HG03575 (cell line): ENCODE measurements around the gene RAPGEF5.

Experiments
- ATAC-seq: cut with Tn5 transposase; IDR thresholded peaks from one replicate; pipeline ENCODE4 v1.9.1; 2021; ENCODE audit not compliant: unreplicated experiment, insufficient number of reproducible peaks, low FRiP score; ENCODE audit errors: extremely low read depth

RAPGEF5 gene

GRCh38 chr7:22386206-22386858 lies 29.4 kb upstream of the RAPGEF5 start:
- no peak for ATAC-seq

GRCh38 chr7:22385326-22385725 lies 28.4 kb upstream of the RAPGEF5 start:
- no peak for ATAC-seq

GRCh38 chr7:22380333-22380732 lies 23.4 kb upstream of the RAPGEF5 start:
- ATAC-seq, result no peak

GRCh38 chr7:22378199-22378980 lies 21.4 kb upstream of the RAPGEF5 start:
- ATAC-seq, result no peak

GRCh38 chr7:22377703-22378102 lies 20.7 kb upstream of the RAPGEF5 start:
- ATAC-seq, result no peak

- no peak for ATAC-seq
Measured at GRCh38 chr7:22375359-22376048, 18.6 kb upstream of the RAPGEF5 start.

GRCh38 chr7:22373911-22374310 lies 17.0 kb upstream of the RAPGEF5 start:
- no peak for ATAC-seq

GRCh38 chr7:22373388-22373787 lies 16.4 kb upstream of the RAPGEF5 start:
- no peak for ATAC-seq

- ATAC-seq, result no peak
Measured at GRCh38 chr7:22372863-22373262, 15.9 kb upstream of the RAPGEF5 start.

- ATAC-seq, result no peak
Measured at GRCh38 chr7:22371878-22372277, 14.9 kb upstream of the RAPGEF5 start.

GRCh38 chr7:22364900-22365299 lies 7.9 kb upstream of the RAPGEF5 start:
- ATAC-seq, result no peak

- no peak for ATAC-seq
Measured at GRCh38 chr7:22363756-22364422, 6.9 kb upstream of the RAPGEF5 start.

- ATAC-seq, result no peak
Measured at GRCh38 chr7:22361795-22362194, 4.8 kb upstream of the RAPGEF5 start.

- ATAC-seq, result no peak
Measured at GRCh38 chr7:22361320-22361719, 4.4 kb upstream of the RAPGEF5 start.

- no peak for ATAC-seq
Measured at GRCh38 chr7:22358820-22359697, 2.1 kb upstream of the RAPGEF5 start.

- no peak for ATAC-seq
Measured at GRCh38 chr7:22357311-22358175, 589 bp upstream of the RAPGEF5 start.

- no peak for ATAC-seq
Measured at GRCh38 chr7:22356010-22356691, 803 bp downstream of the RAPGEF5 start.
